GM21825 (cell line): ENCODE results near the gene WDPCP.

Experiments
- ATAC-seq: cut with Tn5 transposase; IDR thresholded peaks from one replicate; pipeline ENCODE4 v1.9.1; 2021; ENCODE audit warnings: mild to moderate bottlenecking, moderate library complexity; ENCODE audit not compliant: unreplicated experiment

Gene WDPCP

DNA sequence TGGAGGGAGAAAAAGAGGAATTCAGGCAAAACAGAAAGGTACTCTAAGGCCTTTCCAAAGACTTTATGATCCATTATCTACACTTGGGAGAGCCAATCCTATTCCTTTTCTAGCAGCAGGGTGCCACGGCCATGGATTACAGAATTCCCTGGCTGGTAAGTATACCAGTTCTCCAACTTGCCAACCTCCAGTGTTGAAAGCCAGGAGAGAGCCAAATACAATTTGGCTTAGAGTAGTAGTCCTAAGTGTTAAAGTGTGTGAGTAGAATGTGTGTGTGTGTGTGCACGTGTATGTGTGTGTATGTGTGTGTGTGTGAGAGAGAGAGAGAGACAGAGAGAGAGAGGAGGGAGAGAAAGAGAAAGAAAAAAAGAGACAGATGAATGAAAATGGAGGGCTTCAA is 43.3 kb downstream of the WDPCP start:
- ATAC-seq: no peak

- no peak for ATAC-seq
These were observed 44.2 kb downstream of the WDPCP start for GRCh38 chr2:63544017-63544627.

DNA sequence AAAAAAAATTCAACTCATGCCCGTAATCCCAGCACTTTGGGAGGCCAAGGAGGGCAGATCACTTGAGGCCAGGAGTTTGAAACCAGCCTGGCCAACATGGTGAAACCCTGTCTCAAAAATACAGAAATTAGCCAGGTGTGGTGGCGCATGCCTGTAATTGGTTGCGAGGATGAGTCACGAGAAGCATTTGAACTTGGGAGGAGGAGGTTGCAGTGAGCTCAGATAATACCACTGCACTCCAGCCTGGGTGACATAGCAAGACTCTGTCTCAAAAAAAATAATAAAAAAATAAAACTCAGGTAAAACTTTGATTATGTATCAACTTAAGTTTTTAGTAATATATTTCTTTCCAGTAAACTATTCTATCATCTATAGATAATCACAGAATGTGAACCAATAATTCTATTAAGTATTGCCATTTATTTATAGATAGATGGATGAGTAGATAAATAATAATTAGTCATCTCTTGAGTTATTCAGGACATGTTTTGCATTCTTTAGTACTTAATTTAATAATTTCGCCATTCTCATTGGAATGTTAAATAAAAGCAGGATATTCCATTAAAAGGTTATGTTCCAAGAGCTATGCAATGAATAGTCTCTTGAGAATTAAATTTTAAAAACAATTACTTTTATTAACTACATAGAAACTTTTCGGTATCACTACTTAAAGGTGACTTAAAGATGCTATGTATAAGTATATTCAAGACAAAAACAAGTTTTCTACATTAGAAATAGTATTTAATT is 48.7 kb downstream of the WDPCP start:
- ATAC-seq: no peak

DNA sequence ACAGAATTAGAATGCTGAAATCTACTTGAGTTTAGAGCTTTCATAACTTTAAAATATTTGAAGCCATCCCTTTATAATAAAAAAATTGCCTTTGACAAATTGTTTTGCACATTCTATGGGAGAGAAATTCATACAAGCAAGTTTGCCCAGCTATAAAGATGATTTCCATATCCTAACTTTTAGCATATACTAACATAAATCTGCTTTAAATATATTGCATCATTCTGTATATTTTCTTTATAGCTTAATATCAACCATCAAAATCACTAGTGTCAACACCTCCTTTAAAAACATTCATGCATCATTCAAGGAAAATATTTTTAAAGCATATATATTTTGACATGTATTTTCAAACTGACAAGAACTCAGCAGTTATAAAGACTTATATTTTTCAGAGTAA is 49.9 kb downstream of the WDPCP start:
- ATAC-seq: no peak

- no peak for ATAC-seq
These were observed 51.0 kb downstream of the WDPCP start for GRCh38 chr2:63537306-63537705.

- no peak for ATAC-seq
These were observed 57.5 kb downstream of the WDPCP start for GRCh38 chr2:63530704-63531279.

GRCh38 chr2:63525905-63526304 is 62.4 kb downstream of the WDPCP start:
- no peak for ATAC-seq

DNA sequence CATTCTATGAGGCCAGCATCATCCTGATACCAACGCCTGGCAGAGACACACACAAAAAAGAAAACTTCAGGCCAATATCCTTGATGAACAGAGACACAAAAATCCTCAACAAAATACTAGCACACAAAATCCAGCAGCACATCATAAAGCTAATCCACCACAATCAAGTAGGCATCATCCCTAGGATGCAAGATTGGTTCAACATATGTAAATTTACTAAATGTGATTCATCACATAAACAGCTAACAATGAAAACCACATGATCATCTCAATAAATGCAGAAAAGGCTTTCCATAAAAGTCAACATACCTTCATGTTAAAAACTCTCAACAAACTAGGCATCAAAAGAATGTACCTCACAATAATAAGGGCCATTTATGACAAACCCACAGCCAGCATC is 65.3 kb downstream of the WDPCP start:
- no peak for ATAC-seq

GRCh38 chr2:63520793-63521192 is 67.5 kb downstream of the WDPCP start:
- ATAC-seq: no peak

GRCh38 chr2:63514781-63515180 is 73.5 kb downstream of the WDPCP start:
- ATAC-seq: no peak

DNA sequence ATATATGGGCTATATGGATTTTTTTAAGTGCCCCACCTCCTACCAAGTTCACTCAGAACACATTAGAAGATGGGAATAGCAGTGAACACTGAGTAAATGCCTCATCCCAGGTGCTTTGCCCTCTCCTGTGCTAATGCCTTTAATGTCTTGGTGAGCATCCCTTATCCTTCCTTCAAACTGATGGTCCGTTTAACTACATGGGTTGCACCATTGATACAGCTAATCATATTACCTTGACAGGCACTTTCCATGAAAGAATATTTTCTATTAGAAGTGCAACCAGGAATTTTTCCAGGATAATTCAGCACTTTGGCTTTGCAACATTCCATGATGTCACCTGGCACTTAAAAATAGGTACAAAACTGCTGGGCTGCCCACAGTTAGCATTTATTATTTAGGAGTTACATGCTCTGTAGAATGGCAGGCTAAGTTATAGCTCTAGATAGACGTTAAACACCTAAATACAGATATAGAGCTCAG is 74.0 kb downstream of the WDPCP start:
- no peak for ATAC-seq

DNA sequence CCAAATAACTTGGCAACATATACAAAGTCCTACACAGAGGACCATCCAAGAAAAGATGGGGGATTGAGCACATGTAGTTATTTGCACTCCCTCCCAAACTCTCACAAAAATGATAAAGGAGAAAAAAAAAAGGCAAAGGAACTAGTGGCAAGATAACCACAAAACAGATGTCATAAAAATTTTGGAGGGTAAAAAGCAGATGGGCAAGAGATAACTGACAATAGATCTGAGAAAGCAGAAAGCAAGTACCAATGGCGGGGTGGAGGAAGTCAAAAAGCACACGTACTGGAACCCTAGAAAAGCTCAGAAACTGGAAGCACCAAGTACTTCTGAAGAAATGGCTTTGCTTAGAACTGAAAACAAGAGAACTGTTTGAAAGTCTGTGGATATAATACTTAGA is 82.0 kb downstream of the WDPCP start:
- ATAC-seq: no peak

DNA sequence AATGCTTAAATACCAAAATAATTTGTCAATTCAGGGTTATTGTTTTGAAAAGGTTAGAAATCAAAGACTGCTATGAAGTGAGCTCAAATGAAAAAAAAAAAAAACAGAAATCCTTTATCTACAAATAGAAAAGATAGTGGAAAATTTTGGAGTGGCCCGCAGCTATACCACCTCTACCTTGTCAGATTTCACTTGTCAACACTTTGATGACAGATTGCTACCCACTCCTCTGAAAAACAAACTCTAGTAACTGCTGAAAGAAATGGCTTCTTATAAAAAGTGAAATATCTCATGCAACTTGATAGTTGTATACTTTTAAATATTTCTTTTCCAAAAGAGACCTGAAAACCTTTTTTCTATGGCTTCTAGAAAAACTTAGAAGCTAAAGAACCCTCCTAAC is 84.5 kb downstream of the WDPCP start:
- ATAC-seq: no peak

DNA sequence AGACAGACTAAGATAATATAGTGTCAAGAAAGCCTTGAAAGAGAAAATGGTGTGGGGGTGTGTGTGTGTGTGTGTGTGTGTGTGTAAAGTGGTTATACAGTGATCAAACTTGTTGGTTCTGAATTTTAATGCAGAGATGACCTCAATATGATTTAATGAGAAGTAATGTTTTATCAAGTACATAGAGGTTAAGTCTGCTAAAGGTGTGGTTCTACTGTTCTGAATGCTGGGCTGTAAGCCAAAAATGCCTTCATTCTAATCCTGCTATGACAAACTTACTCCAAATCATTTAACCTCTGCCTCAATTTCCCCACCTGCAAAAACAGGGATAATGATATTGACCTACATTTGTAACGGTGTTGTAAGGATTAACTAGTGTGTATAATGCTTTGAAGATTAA is 87.9 kb downstream of the WDPCP start:
- ATAC-seq: no peak

DNA sequence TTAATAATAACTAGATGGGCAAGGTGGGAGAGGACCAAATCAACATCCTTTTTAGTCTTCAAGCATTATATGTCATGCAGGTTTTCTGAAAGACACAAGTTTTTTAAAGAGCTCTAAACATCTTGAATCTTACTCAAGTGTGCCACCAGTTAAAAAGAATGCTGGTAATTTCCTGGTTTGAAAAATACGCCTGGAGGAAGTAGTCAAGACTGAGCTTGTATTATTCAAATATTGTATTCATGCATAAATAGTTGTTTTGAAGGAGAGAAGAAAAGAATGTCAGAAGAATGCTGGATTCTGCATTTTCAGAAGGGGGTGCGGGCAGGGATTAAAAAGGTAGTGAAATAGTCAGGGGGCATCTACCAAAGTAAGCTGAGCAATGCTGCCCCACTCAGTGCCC is 90.7 kb downstream of the WDPCP start:
- ATAC-seq: no peak

- ATAC-seq: no peak
These were observed 93.3 kb downstream of the WDPCP start for GRCh38 chr2:63494968-63495367.

DNA sequence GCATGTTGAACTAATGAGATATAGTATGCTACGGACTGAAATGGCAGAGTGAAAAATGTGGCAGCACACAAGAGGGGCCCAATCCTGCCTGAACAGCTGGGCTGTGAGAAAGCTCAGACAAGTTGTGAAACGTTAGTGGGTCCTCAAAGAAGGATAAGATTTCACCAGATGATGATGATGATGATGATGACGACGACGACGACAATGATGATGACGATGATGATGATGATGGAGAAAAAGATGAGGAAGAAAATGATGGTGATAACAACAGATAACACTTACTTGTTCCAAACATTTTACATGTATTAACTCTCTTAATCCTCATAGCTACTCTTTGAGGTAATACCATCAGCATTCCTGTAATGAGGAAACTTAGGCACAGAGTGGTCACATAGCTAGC is 94.2 kb downstream of the WDPCP start:
- no peak for ATAC-seq

DNA sequence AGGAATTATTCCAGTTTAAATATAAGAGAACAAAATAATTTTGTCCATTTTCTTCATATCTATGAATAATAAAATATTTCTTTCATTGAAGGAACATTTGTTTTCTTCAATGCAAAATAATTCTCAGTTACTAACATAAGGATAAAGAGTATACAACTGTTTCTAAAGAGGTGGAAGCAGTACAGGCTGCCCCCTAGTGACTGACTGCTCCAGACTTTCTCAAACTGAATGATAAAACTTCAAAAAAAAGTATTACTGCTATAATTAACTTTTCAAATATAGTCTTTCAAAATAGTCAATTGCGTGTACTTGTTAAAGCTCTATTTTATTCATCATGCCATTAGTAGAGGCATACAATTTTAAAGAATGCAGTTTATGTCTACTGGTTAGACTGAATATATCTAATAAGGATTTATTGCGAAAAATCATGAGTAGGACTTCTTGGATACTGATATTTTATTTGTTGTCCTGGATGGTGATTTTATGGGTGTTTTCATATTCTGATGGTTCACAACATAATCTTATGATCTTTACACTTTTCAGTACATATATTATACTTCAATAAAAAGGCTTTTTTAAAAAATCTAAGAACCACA is 100.1 kb downstream of the WDPCP start:
- no peak for ATAC-seq

GRCh38 chr2:63486861-63487290 is 101.4 kb downstream of the WDPCP start:
- no peak for ATAC-seq

DNA sequence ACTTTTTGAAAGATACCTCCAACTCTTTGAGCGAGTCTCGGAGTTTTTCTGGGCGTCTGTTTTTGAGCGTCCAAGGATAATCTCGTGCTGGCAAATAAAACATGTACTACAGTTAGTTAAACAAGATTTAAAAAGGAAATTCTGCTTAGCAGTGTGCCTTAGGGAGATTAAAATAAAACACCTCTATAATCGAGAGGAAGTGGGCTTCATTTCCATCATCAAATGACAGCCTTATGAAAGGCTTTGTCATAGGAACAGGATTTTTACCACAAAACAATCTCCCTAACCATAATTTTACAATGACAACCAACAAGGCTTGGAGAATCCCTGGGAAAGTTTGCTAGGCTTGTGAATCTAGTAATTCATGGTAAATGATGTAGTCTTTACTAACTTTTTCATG is 103.4 kb downstream of the WDPCP start:
- no peak for ATAC-seq

GRCh38 chr2:63484481-63484880 is 103.8 kb downstream of the WDPCP start:
- ATAC-seq: no peak

- no peak for ATAC-seq
These were observed 110.6 kb downstream of the WDPCP start for GRCh38 chr2:63477686-63478085.
